RWPE2 (cell line): ENCODE measurements around the gene SAP30BP.

Experiments
- ATAC-seq: fragments of 200-7000 bp; cut with Tn5 transposase; 3 replicates; pipeline ENCODE4 v1.9.1; 2021; ENCODE audit warnings: low read depth
- DNase-seq: peaks from one replicate; pipeline ENCODE4 v3.0.0-alpha.2; 2020; ENCODE audit warnings: low spot score
- H3K27ac ChIP-seq: fragments of 450-650 bp; 2 replicates; pipeline ENCODE4 v1.5.1; 2017; ENCODE audit warnings: mild to moderate bottlenecking; ENCODE audit not compliant: poor library complexity, severe bottlenecking
- H3K27me3 ChIP-seq: fragments of 250-450 bp; sonication (Bioruptor Pico); 2 replicates; pipeline ENCODE4 v1.5.1; 2021; ENCODE audit warnings: mild to moderate bottlenecking, moderate library complexity; ENCODE audit not compliant: insufficient read depth, poor library complexity, severe bottlenecking
- H3K36me3 ChIP-seq: fragments of 250-450 bp; sonication (Bioruptor Pico); 2 replicates; pipeline ENCODE4 v1.5.1; 2020; ENCODE audit warnings: low read depth, mild to moderate bottlenecking, moderate library complexity
- H3K4me1 ChIP-seq: fragments of 250-450 bp; sonication (Bioruptor Pico); 2 replicates; pipeline ENCODE4 v1.5.1; 2021; ENCODE audit warnings: mild to moderate bottlenecking, moderate library complexity; ENCODE audit not compliant: insufficient read depth, poor library complexity, severe bottlenecking
- H3K4me3 ChIP-seq: fragments of 250-450 bp; sonication (Bioruptor Pico); 2 replicates; pipeline ENCODE4 v1.5.1; 2021; ENCODE audit warnings: mild to moderate bottlenecking, moderate library complexity; ENCODE audit not compliant: severe bottlenecking
- H3K9me3 ChIP-seq: fragments of 250-450 bp; sonication (Bioruptor Pico); 2 replicates; pipeline ENCODE4 v1.5.1; 2021; ENCODE audit warnings: mild to moderate bottlenecking, moderate library complexity; ENCODE audit not compliant: severe bottlenecking
- TF ChIP-seq, protein P1 (sequence below): fragments of 450-650 bp; IDR thresholded peaks from one replicate; pipeline ENCODE4 v1.5.1; 2017; ENCODE audit warnings: mild to moderate bottlenecking, moderate library complexity; ENCODE audit not compliant: poor library complexity, severe bottlenecking

Gene SAP30BP

DNA sequence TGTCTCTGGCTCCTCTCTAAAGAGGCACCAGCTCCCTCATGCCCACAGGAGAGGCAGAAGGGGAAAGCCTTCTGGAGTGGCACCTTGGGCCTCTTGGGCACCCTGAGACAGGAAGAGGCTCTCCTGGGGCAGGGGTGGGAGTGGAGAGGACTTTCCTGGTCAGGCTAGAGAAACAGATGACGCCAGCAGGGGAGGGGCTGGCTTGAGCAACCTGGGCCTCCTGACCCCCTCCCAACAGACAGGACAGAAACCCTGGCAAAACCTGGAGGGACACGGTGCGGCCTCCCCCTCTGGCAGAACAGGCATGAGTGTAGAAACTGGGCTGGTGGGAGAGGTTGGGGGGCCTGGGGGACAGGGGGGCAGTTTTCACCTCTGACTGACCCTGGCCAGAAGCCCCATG lies 27.8 kb upstream of the SAP30BP start:
- TF ChIP-seq, protein P1, sequence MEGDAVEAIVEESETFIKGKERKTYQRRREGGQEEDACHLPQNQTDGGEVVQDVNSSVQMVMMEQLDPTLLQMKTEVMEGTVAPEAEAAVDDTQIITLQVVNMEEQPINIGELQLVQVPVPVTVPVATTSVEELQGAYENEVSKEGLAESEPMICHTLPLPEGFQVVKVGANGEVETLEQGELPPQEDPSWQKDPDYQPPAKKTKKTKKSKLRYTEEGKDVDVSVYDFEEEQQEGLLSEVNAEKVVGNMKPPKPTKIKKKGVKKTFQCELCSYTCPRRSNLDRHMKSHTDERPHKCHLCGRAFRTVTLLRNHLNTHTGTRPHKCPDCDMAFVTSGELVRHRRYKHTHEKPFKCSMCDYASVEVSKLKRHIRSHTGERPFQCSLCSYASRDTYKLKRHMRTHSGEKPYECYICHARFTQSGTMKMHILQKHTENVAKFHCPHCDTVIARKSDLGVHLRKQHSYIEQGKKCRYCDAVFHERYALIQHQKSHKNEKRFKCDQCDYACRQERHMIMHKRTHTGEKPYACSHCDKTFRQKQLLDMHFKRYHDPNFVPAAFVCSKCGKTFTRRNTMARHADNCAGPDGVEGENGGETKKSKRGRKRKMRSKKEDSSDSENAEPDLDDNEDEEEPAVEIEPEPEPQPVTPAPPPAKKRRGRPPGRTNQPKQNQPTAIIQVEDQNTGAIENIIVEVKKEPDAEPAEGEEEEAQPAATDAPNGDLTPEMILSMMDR = no peak
- peaks cover 29% of the 10 kb centered on the region for H3K36me3 ChIP-seq
- no peak overlapping the region for H3K27ac ChIP-seq
- no peaks in the 10 kb centered on the region for H3K27me3 ChIP-seq
- H3K4me1 ChIP-seq = no peaks in the 10 kb centered on the region
- no peak for ATAC-seq
- no peaks in the 10 kb centered on the region for H3K9me3 ChIP-seq
- no peak for DNase-seq
- H3K4me3 ChIP-seq = no peak overlapping the region

DNA sequence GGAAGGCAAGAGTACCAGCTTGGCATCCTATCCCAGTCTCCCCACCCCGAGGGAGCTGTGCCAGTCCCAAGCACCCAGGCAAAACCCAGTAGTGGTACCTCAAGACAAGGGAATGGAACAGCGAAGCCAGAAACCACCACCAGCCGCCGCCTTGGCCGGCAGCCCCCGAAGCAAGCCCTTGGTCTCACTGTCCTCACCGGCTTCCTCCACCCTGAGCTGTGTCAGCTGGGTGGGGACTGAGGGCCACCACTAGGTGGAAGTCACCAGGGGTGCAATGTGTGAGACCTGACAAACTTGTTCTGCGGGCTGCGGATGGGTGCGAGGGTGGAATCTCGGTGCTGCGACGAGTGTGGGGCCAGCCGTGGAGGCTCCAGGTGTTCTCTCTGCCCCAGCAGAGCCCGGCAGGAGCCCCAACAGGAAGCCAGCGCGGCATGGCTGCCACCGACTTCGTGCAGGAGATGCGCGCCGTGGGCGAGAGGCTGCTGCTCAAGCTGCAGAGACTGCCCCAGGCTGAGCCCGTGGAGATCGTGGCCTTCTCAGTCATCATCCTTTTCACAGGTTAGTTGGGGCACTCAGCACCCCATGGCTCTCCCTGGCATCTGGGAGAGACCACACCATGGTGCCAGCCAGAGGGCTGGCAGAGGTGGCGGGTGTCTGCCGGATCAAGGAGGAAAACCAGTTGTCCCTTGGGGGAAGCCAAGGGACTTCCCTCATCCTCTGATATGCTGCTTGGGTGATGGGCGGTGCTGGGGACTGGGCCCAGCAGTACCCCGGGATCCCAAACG lies 27.2 kb upstream of the SAP30BP start:
- no peaks in the 10 kb centered on the region for H3K27me3 ChIP-seq
- ATAC-seq (no peak), DNase-seq (no peak)
- TF ChIP-seq, protein P1 = no peak
- H3K36me3 ChIP-seq = peaks cover 29% of the 10 kb centered on the region
- H3K4me1 ChIP-seq = peaks cover 2% of the 10 kb centered on the region
- no peak overlapping the region for H3K4me3 ChIP-seq
- no peaks in the 10 kb centered on the region for H3K9me3 ChIP-seq
- H3K27ac ChIP-seq = no peak overlapping the region

DNA sequence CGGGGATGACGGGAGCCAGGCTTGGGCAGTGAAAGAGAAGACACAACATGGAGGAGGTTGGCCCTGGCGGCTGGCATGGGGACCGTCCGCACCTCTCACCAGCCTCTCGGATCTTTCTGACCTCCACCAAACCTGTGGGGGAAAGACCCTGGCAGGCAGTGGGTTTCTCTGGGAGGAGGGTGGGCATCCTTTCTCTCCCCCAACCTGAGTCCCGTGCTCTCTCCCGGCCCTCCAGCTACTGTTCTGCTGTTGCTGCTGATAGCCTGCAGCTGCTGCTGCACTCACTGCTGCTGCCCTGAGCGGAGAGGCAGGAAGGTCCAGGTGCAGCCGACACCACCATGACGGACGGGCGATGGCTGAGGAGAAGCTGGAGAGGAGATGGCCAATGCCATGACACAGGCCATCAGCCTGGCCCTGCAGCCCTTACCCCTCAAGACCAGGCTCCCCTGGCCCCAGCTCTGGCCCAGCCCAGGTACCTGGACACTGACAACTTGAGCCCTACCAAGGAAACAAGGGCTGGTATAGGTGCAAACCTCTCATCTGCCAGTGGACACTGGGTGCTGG lies 26.5 kb upstream of the SAP30BP start:
- ATAC-seq (no peak), DNase-seq (no peak)
- Histone ChIP-seq H3K9me3 (no peaks in the 10 kb centered on the region), H3K4me1 (peaks cover 7% of the 10 kb centered on the region), H3K36me3 (peaks cover 29% of the 10 kb centered on the region), H3K4me3 (no peak overlapping the region), H3K27ac (no peak overlapping the region), H3K27me3 (no peaks in the 10 kb centered on the region)
- TF ChIP-seq, protein P1 = no peak

DNA sequence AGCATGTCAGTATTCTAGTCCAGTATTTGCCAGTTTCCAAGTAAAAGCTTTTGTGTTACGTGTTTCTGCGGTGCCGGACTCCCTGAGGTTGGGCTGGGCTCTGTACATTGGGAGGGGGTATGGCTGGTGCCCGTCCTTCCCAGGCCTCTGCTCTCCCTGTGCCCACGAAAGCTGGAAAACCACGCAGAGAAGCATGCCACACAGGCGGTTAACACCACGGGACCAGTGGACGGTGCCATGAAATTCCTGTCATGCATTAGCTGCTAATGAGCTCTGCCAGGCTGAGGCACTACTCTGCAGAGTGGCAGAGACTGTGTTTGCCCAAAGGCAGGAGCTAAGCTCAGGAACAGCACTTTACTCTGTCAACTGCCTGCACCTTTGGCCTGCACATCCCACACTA lies 25.8 kb upstream of the SAP30BP start:
- TF ChIP-seq, protein P1 = no peak
- no peak for ATAC-seq
- Histone ChIP-seq H3K27ac (no peak overlapping the region), H3K9me3 (no peaks in the 10 kb centered on the region), H3K36me3 (peaks cover 29% of the 10 kb centered on the region), H3K27me3 (no peaks in the 10 kb centered on the region), H3K4me1 (peaks cover 14% of the 10 kb centered on the region), H3K4me3 (no peak overlapping the region)
- no peak for DNase-seq
